Measurements from ENCODE around the gene CDK18.

CDK18 gene

GRCh38 chr1:205492774-205493173 lies 11.7 kb upstream of the CDK18 start:
- Mint-ChIP-seq H3K4me3 (no peak overlapping the region), H3K27ac (no peak overlapping the region), H3K27me3 (ENCODE audit: low read depth, poor library complexity) (peaks cover 84% of the 10 kb centered on the region), H3K9me3 (peaks cover under 1% of the 10 kb centered on the region), H3K4me1 (peaks cover 44% of the 10 kb centered on the region), H3K36me3 (ENCODE audit: low read depth) (no peaks in the 10 kb centered on the region)
- DNase-seq: no peak
- no peak for TF ChIP-seq CTCF (IDR thresholded peaks at IDR 0.05)

- Mint-ChIP-seq H3K4me1 (peaks cover 44% of the 10 kb centered on the region), H3K27me3 (ENCODE audit: low read depth, poor library complexity) (peaks cover 85% of the 10 kb centered on the region), H3K36me3 (ENCODE audit: low read depth) (no peaks in the 10 kb centered on the region), H3K4me3 (no peak overlapping the region), H3K9me3 (peaks cover 3% of the 10 kb centered on the region), H3K27ac (no peak overlapping the region)
- TF ChIP-seq CTCF (IDR thresholded peaks at IDR 0.05): no peak
- no peak for DNase-seq
Observed at GRCh38 chr1:205493241-205494085, 11.0 kb upstream of the CDK18 start.

GRCh38 chr1:205494115-205494514 lies 10.4 kb upstream of the CDK18 start:
- H3K9me3 Mint-ChIP-seq: peaks cover 3% of the 10 kb centered on the region
- H3K27me3 Mint-ChIP-seq (ENCODE audit: low read depth, poor library complexity): peaks cover 88% of the 10 kb centered on the region
- H3K36me3 Mint-ChIP-seq (ENCODE audit: low read depth): no peaks in the 10 kb centered on the region
- no peak for TF ChIP-seq CTCF (IDR thresholded peaks at IDR 0.05)
- H3K27ac Mint-ChIP-seq: no peak overlapping the region
- DNase-seq: no peak
- no peak overlapping the region for H3K4me3 Mint-ChIP-seq
- H3K4me1 Mint-ChIP-seq: peaks cover 44% of the 10 kb centered on the region

GRCh38 chr1:205495237-205495823 lies 9.1 kb upstream of the CDK18 start:
- no peak overlapping the region for H3K27ac Mint-ChIP-seq
- H3K27me3 Mint-ChIP-seq (ENCODE audit: low read depth, poor library complexity): peaks cover 80% of the 10 kb centered on the region
- H3K9me3 Mint-ChIP-seq: peaks cover 3% of the 10 kb centered on the region
- DNase-seq: peak; percentile 45
- H3K4me1 Mint-ChIP-seq: peaks cover 46% of the 10 kb centered on the region
- peak overlapping the region; percentile 48 for H3K4me3 Mint-ChIP-seq
- no peaks in the 10 kb centered on the region for H3K36me3 Mint-ChIP-seq (ENCODE audit: low read depth)
- TF ChIP-seq CTCF (IDR thresholded peaks at IDR 0.05): no peak

- Mint-ChIP-seq H3K27me3 (ENCODE audit: low read depth, poor library complexity) (peaks cover 74% of the 10 kb centered on the region), H3K9me3 (peaks cover 3% of the 10 kb centered on the region), H3K36me3 (ENCODE audit: low read depth) (no peaks in the 10 kb centered on the region), H3K4me3 (no peak overlapping the region), H3K27ac (no peak overlapping the region), H3K4me1 (peaks cover 57% of the 10 kb centered on the region)
- no peak for DNase-seq
- no peak for TF ChIP-seq CTCF (IDR thresholded peaks at IDR 0.05)
Observed at GRCh38 chr1:205496661-205497060, 7.8 kb upstream of the CDK18 start.
